Stimulated activated CD4-positive, alpha-beta T cell treated with anti-CD3 and anti-CD28 coated beads, Interleukin-1b, Interleukin-23, amount 100 ng/mL, for 48 hours (primary cell): ENCODE measurements around the gene TSSK3.

Experiments used
- DNase-seq: peaks from one replicate; pipeline ENCODE4 v3.0.0-alpha.2; 2020

Gene TSSK3

GRCh38 chr1:32362474-32363313 is at the start of gene TSSK3, which contains the start of gene FAM229A:
Gene TSSK3, plus strand, starts transcription at chr1:32362539. Its CDS starts 163 bp downstream, at chr1:32362702.
Gene FAM229A, minus strand, starts transcription at chr1:32362485. Its CDS starts 394 bp downstream, at chr1:32362091.
- no peak for DNase-seq

DNA sequence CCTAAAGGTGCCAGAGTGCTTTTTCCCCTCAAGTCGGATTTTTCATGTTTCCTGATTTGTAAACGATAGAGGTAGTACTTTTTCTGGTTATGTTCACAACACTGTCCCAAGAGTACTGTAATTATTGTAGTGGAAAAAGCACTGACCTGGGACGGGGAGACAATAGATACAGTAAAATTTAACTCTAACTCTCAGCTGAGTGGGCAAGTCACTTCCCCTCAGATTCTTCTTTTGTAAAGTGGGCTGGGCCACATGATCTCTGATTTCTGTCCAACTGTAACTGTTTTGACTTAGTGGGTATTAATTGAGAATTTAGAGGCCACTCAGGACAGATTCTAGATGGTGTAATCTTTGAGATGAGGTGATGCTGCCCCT is 45.4 kb upstream of the TSSK3 start:
- no peak for DNase-seq

GRCh38 chr1:32318127-32318869 is 44.0 kb upstream of the TSSK3 start:
- DNase-seq, result no peak

DNA sequence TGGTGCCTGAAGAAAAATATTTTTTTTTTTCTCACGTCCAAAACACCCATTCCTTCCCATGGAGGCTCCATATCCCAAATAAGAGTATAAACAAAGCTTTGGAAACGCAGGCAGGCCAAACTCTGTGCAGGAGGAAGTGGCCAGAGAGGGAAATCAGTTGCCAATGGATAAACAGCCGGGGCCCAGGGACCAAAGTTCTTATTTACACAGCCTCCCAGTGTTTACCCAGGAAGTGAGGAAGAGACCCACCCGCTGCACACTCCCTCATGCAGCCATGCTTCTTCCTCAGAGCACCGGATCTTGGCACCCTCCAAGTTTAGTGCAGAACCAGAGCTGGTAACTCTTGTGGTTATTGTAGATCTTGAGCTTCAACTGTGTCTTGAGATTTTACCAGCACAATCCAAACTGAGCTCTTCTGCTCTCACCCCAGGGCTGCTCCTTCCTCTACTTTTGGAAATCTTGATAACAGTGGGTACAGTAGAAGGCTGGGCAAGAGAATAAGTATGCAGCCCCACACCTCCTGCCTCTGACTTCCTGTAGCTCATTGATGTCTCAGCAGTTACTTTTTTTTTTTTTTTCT is 40.5 kb upstream of the TSSK3 start:
- no peak for DNase-seq

DNA sequence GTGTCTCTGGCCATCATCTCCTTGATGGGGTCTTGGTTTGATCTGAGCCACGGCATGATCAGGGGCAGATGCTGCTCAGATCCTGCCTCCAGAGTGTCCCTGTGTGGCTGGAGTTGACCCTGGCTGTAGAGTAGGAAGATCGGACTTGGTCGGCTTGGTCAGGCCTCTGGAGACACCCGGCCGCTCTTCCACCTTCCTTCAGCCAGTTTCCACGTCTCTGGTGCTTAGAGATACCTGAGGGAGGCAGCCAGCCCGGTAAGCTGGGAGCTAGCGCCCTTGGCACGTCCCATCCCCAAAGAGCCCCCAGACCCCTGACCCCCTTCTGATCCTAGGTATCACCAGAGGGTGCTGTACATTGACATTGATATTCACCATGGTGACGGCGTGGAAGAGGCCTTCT is 35.1 kb upstream of the TSSK3 start:
- DNase-seq, result no peak

DNA sequence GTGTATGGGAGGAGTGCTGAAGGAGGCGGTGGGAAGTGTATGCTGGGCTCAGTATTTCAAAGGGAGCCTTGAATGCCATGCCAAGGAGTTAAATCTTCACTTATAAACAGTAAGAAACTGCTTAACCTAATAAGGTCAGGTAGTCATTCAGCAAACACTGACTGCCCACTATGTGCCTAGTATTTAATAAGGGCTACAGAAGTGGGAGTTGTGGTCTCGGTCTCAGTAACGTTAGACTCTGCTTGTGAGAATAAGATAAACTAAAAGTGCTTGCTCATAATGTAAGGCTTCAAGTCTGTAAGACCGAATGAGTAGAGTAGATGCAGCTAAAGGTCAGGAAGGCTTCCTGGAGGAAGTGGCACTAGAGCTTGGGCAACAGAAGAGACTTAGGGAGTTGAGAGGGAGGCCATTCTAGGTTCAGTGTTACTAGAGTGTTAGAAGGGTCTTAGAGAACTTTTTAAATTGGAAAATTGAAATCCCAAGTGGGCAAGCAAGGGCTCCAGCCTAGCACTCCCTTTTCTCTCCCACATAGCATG is 32.3 kb upstream of the TSSK3 start:
- no peak for DNase-seq

GRCh38 chr1:32330558-32331151 is 31.7 kb upstream of the TSSK3 start:
- DNase-seq, result no peak

DNA sequence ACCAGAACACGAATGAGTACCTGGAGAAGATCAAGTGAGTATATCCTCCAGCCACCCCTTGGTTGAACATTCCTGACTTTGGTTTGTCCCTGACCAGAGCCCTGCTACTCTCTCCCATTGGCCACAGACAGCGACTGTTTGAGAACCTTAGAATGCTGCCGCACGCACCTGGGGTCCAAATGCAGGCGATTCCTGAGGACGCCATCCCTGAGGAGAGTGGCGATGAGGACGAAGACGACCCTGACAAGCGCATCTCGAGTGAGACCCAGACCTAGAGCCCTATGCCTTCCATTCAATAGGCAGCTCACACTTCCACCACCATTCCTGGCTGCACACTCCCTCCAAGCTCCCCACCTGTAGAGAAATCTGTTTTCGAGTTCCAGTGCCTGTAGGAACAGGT is 30.8 kb upstream of the TSSK3 start:
- no peak for DNase-seq

GRCh38 chr1:32332290-32333079 is 29.9 kb upstream of the TSSK3 start:
- DNase-seq, result no peak

DNA sequence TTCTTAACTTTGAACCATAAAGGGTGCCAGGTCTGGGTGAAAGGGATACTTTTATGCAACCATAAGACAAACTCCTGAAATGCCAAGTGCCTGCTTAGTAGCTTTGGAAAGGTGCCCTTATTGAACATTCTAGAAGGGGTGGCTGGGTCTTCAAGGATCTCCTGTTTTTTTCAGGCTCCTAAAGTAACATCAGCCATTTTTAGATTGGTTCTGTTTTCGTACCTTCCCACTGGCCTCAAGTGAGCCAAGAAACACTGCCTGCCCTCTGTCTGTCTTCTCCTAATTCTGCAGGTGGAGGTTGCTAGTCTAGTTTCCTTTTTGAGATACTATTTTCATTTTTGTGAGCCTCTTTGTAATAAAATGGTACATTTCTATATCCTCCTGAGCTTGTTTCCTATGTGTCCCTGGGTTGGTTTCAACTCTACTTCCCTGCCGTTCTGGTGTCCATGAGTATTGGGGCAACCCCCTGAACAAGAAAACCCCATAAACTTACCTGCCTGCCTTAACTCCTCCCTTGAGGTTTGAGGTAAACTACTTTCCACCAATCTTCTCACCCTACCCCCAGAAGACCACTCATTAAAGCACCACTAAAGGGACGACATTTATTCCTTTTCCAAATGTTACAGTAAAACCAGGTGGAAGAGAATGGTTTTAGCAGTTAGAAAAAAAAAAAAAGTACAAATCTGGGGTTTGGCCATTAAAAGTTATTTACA is 28.9 kb upstream of the TSSK3 start:
- no peak for DNase-seq

- no peak for DNase-seq
These were observed 28.0 kb upstream of the TSSK3 start for GRCh38 chr1:32334274-32334861.

DNA sequence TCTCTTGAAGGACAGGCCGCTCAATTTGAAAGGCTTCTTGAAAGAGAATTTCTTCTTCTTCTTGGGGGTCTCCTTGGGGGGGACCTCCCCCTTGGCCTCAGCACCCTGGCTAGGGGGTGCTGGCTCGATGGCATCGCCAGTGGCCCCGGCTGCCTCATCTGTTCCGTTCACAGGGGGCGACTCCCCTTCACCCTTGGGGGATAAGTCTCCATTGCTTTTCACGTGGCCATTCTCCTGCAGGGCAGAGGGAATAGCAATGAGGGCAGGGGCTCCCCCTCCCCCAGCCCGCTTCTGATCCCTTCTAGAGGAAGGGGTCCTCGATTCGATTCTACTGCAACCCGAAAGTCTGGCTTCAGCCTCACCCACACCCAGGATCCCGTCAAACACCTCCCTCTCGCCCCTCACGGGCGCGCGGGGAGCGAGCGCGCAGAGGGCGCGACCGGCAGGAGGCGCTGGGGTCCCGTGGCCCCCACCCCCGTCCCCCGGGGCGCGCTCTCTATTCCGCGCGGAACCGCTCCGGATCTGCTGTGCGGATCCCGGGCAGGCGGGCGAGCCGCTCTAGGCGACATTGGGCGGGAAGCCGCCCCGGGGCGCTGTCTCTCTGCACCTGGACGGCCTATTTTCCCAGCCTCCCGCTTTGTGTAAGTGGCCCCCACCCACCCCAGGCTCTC is 27.3 kb upstream of the TSSK3 start:
- DNase-seq, result peak; percentile 46

GRCh38 chr1:32335535-32335789 is 26.9 kb upstream of the TSSK3 start:
- no peak for DNase-seq

DNA sequence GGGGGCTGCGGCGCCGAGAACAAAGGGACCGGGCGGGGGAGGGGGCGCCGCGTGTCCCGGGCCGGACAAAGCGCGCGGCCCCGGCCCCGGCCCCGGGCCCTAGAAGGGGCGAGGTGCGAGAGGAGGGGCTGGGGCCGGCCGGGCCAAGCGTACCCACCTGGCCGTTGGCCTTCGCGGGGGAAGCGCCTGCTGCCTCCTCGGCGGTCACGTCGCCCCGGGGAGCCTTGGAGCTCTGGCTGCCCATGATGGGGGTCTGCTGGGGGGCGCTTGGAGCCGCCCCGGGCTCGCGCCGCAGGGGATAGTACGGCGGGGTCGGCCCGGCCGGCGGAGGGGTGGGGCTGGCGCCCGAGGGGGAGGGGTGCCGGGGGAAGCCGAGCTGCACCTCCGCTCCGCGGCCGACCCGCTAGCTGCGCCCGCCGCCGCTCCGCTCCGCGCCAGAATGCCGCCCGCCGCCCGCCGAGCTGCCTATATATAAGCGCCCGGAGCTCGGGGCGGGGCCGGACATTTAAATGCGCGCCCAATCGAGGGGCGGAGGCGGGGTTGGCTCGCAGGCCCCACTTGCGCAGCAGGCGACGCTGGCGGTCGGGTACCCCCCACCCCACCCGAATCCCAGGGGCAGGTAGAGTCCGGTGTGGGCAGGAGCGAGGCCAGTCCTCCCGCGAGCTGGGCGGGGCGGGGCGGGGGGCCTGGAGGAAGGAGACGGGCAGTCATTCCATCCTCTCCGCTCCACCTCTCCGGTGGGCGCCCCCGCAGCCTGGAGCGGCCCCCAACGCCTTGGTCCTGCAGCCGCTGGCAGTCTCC is 26.3 kb upstream of the TSSK3 start, which contains the start of gene MARCKSL1:
TSS of gene MARCKSL1 (minus strand) at position 444 of the 801 bp plus-strand sequence. CDS start at position 244, 200 bp downstream.
- DNase-seq, result peak; percentile 80

DNA sequence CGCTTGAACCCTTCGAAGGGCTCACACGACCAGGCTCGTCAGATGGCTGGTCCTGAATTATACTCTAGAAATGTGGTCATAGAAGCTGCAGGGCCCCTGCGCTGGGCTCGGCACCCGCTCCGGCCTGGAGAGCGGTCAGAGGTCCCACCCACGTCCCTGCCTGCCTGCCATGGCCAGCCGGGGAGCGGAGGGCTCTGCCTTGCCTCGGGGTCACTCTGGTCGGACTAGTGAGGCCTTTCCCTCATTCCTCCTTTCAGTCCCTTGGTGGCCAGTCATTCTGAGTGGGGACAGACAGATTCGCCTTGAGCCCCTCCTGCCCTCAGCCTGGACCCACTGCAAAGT is 25.8 kb upstream of the TSSK3 start:
- DNase-seq, result no peak

DNA sequence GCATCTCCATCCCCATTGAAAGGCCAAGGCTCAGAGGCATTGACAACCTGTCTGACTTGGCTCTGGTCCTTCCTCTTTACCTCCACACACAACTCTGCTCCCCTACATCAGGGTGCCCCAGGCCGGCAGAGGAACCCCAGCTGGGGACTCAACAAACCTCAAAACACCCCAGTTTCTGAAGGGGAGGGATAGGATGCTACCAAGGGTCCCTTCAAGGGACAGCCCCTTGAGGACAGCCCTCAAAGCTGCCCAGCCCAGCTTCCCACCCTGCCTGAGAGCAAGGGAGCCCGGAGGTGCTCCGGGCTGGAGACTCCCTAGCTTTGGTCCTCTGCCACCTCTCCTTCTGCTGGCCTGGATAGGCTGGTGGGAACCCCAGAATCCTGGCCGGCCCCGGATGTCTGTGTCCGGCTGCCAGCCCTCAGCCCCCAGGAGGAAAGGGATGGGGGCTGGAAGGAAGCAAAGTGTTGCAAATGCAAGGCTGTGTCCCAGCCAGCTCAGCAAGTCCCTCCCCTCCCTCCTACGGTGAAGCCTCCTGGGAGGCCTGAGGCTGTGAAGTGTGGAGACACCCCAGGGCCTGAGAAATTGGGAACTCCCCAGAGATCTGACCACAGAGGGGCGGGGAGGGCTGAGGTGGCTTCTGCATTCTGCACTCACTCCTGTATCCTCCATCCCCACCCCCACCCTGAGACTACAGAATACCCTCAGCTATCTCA is 25.2 kb upstream of the TSSK3 start:
- peak; percentile 63 for DNase-seq

- DNase-seq, result no peak
These were observed 24.3 kb upstream of the TSSK3 start for GRCh38 chr1:32337855-32338636.

- DNase-seq, result no peak
These were observed 23.6 kb upstream of the TSSK3 start for GRCh38 chr1:32338637-32339145.
